Smooth muscle cell (in vitro differentiated cells): ENCODE measurements around the gene SPINK5. TPM values are rescaled to one million over a fixed set of nuclear protein-coding genes. Genes with fewer than 3 reads are reported as not detected.
A peak's percentile ranks its signal among the peaks of the same experiment; 100 is the strongest.

Experiments used
- DNase-seq: peaks from one replicate; lab custom pipeline; 2025; ENCODE audit not compliant: unreplicated experiment; lab: John Stamatoyannopoulos, UW
- H2AFZ ChIP-seq: fragments of 200-600 bp; sonication (generic); 2 replicates; pipeline ENCODE4 v1.6.0; 2016; ENCODE audit warnings: antibody characterized with exemption, low read depth, mild to moderate bottlenecking
- H3F3A ChIP-seq: fragments of 200-600 bp; sonication (generic); 2 replicates; pipeline ENCODE4 v1.6.0; 2017; ENCODE audit warnings: antibody characterized with exemption, low read depth
- H3K27ac ChIP-seq: fragments of 200-600 bp; sonication (generic); 2 replicates; pipeline ENCODE4 v1.5.1; 2016; ENCODE audit warnings: low read depth, mild to moderate bottlenecking
- H3K27me3 ChIP-seq: fragments of 200-600 bp; sonication (generic); 2 replicates; pipeline ENCODE4 v1.6.1; 2016; ENCODE audit warnings: low read depth, mild to moderate bottlenecking
- H3K36me3 ChIP-seq: fragments of 200-600 bp; sonication (generic); 2 replicates; pipeline ENCODE4 v1.5.1; 2016; ENCODE audit warnings: low read depth
- H3K4me1 ChIP-seq: fragments of 200-600 bp; sonication (generic); 2 replicates; pipeline ENCODE4 v1.5.1; 2016; ENCODE audit warnings: low read depth
- H3K4me2 ChIP-seq: fragments of 200-600 bp; sonication (generic); 2 replicates; pipeline ENCODE4 v1.6.0; 2016; ENCODE audit warnings: mild to moderate bottlenecking
- H3K4me3 ChIP-seq: fragments of 200-600 bp; sonication (generic); 2 replicates; pipeline ENCODE4 v1.5.1; 2016; ENCODE audit warnings: mild to moderate bottlenecking
- H3K79me2 ChIP-seq: fragments of 200-600 bp; sonication (generic); 2 replicates; pipeline ENCODE4 v1.6.0; 2016; ENCODE audit warnings: low read depth, mild to moderate bottlenecking
- H3K9ac ChIP-seq: fragments of 200-600 bp; sonication (generic); 2 replicates; pipeline ENCODE4 v1.6.0; 2016; ENCODE audit warnings: low read depth
- H3K9me3 ChIP-seq: fragments of 200-600 bp; sonication (generic); replicated peaks from 2 replicates; pipeline ENCODE4 v1.5.1; 2016; ENCODE audit warnings: low read depth
- H4K20me1 ChIP-seq: fragments of 200-600 bp; sonication (generic); 2 replicates; pipeline ENCODE4 v1.6.0; 2016; ENCODE audit warnings: low read depth
- CTCF ChIP-seq: fragments of 200-600 bp; sonication (generic); IDR thresholded peaks from 2 replicates; pipeline ENCODE4 v1.5.1; 2017; ENCODE audit warnings: borderline replicate concordance, mild to moderate bottlenecking, antibody characterized with exemption; ENCODE audit not compliant: insufficient read depth, poor library complexity, severe bottlenecking
- WGBS: methylation state at CpG from one replicate; pipeline ENCODE4 v1.1.7; 2016; ENCODE audit warnings: low lambda C conversion rate; 5-methylcytosine and 5-hydroxymethylcytosine counted together
- polyA plus RNA-seq: library from polyadenylated mRNA; unstranded; fragments of >200 nt; fragmentation: Nextera tagmentation; extraction: Ambion mirVana; gene quantifications from 2 replicates; pipeline ENCODE4 v1.2.1, GENCODE V29; 2016
- total RNA-seq: library from RNA; depleted of rRNA; stranded (reverse); fragments of >200 nt; gene quantifications from 2 replicates; pipeline ENCODE4 v1.2.3, GENCODE V29; 2014

Gene SPINK5
- total and polyA plus RNA-seq, 2 experiments from 2014 or later: 10.0 to 25.3 TPM

- 56% methylated on average over 3 of the region's 3 CpGs for WGBS
- Histone ChIP-seq H4K20me1 (no peaks in the 10 kb centered on the region), H3K9ac (peak overlapping the region; percentile 1), H3K9me3 (no peaks in the 10 kb centered on the region), H3K4me2 (peak overlapping the region; percentile 37), H3K27ac (peak overlapping the region; percentile 71), H3K4me1 (no peaks in the 10 kb centered on the region), H3K27me3 (peaks cover 40% of the 10 kb centered on the region), H3K79me2 (no peaks in the 10 kb centered on the region), H2AFZ (no peak overlapping the region), H3F3A (no peaks in the 10 kb centered on the region), H3K36me3 (no peaks in the 10 kb centered on the region), H3K4me3 (no peak overlapping the region)
- TF ChIP-seq CTCF: no peak
- DNase-seq: no peak
Observed at GRCh38 chr5:148186248-148187003, 122.6 kb downstream of the SPINK5 start.

Other genes starting within 250 kb of the SPINK5 start
- 0.49 TPM in 1 of 2 replicates, not detected in the other for gene SPINK1, start 232.3 kb upstream of the SPINK5 start, total RNA-seq
- gene SPINK1, start 232.3 kb upstream of the SPINK5 start, polyA plus RNA-seq: 0.69 and 5.3 TPM in 2 replicates
- gene SCGB3A2, start 185.3 kb upstream of the SPINK5 start, total RNA-seq: 2.3 and 2.7 TPM in 2 replicates
- 3.9 and 13.2 TPM in 2 replicates for gene SCGB3A2, start 185.3 kb upstream of the SPINK5 start, polyA plus RNA-seq
- gene C5orf46, start 157.4 kb upstream of the SPINK5 start, total RNA-seq: 15.1 and 27.1 TPM in 2 replicates
- 10.2 and 43.3 TPM in 2 replicates for gene C5orf46, start 157.4 kb upstream of the SPINK5 start, polyA plus RNA-seq
- gene SPINK14, start 104.6 kb downstream of the SPINK5 start, total RNA-seq: not detected in 2 replicates
- not detected in 2 replicates for gene SPINK14, start 104.6 kb downstream of the SPINK5 start, polyA plus RNA-seq
- gene SPINK6, start 139.1 kb downstream of the SPINK5 start, total RNA-seq: 102 and 218 TPM in 2 replicates
- gene SPINK6, start 139.1 kb downstream of the SPINK5 start, polyA plus RNA-seq: 112 and 193 TPM in 2 replicates
- gene MARCOL, start 174.5 kb downstream of the SPINK5 start, total RNA-seq: 1.2 TPM in 1 of 2 replicates, not detected in the other
- gene MARCOL, start 174.5 kb downstream of the SPINK5 start, polyA plus RNA-seq: not detected in 2 replicates
- not detected in 2 replicates for gene SPINK13, start 204.8 kb downstream of the SPINK5 start, total RNA-seq
- gene SPINK13, start 204.8 kb downstream of the SPINK5 start, polyA plus RNA-seq: not detected in 2 replicates
- gene SPINK7, start 248.4 kb downstream of the SPINK5 start, total RNA-seq: 11.5 and 20.5 TPM in 2 replicates
- 4.0 and 15.7 TPM in 2 replicates for gene SPINK7, start 248.4 kb downstream of the SPINK5 start, polyA plus RNA-seq